ENCODE results near the gene NHERF1. TPM values are rescaled to one million over a fixed set of nuclear protein-coding genes. Genes with fewer than 3 reads are reported as not detected.

The NHERF1 gene
- total and polyA plus RNA-seq, 9 of the 15 experiments (the other 6 are each of a cell fraction or from before 2014, with no cell fraction given): 11.4 to 79.9 (median 36.9) TPM

DNA sequence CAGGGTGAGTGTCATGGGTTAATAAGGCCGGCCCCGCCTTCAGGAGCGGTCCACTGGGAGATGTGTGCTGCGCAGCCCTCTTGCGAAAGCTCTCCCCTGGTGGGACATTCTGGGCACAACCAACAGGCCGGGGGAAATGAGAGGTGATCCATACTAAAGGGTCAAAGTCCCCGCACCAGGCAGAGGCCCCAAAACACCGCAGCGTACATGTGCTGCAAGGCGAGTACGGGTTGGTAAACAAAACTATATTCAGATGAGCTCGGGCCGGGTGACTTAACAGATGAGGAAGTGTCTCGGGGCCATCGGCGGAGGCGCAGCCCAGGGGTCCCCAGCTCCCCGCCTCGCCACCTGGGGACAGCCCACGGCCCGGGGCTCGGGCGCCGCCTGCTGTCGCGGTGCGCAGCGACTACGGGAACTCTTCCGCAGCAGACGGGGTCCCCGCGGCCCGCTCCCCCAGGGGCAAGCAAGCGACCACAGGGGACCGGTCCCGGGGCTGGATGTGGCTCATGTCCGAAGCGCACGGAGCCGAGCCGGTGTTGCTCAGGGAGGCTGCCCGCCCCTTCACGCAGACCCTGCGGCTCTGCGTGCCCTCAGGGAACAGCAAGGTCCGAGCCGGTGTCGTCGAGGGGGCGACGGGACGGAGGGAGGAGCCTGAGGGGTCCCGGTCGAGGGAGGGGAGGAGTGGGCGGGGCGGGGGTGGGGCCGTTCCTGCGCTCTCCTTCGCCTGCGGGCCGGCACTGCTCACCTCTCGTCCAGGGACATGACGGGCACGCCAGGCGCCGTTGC is 11.7 kb upstream of the NHERF1 start, which contains the start of gene RAB37 (continued):
- TF ChIP-seq, protein P1, sequence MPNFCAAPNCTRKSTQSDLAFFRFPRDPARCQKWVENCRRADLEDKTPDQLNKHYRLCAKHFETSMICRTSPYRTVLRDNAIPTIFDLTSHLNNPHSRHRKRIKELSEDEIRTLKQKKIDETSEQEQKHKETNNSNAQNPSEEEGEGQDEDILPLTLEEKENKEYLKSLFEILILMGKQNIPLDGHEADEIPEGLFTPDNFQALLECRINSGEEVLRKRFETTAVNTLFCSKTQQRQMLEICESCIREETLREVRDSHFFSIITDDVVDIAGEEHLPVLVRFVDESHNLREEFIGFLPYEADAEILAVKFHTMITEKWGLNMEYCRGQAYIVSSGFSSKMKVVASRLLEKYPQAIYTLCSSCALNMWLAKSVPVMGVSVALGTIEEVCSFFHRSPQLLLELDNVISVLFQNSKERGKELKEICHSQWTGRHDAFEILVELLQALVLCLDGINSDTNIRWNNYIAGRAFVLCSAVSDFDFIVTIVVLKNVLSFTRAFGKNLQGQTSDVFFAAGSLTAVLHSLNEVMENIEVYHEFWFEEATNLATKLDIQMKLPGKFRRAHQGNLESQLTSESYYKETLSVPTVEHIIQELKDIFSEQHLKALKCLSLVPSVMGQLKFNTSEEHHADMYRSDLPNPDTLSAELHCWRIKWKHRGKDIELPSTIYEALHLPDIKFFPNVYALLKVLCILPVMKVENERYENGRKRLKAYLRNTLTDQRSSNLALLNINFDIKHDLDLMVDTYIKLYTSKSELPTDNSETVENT (CRISPR knock-in tag; IDR thresholded peaks at IDR 0.05): no peak

DNA sequence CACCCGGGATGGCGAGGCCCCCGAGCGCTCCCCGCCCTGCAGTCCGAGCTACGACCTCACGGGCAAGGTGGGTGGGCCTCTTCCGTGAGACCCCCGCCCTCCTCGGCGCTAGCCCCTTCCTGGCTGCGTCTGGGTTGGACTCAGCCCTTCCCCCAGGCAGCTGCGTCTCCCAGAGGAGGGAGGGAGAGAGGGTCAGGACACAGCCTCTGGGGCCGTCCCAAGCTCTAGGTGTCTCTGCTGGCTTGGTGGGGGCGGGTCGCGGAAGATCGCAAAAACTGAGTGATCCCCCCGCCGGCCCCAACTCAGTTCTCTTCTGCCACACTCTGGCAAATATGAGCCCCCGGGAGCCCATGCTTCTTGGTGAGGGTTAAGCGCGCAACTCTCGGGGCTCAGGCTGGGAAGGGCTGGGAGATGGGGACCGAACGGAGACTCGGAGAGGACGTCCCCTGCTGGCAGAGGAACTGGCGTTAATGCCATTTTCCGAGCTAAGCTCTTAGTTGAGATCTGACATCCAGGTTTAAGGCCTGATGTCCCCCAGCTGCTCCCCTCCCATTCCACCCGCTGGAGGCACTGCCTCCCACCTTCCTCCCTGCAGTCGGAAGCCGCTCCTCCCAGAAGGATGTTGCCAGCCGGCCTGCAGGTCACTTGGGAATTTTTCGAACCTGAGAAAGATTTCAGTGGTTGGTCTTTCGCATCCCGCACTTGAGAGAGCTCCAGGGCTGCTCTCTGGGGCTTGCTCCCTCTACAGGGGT is 11.0 kb upstream of the NHERF1 start:
- Histone ChIP-seq H3K9ac (ENCODE audit: insufficient read depth in 1 of 2, low read depth in 2 of 2, low read length in 2 of 2) (no peak overlapping the region), H2AFZ (ENCODE audit: low read depth, low read length) (no peak overlapping the region), H3K79me2 (ENCODE audit: control insufficient read depth, insufficient read depth, low read length) (no peaks in the 10 kb centered on the region), H3K27me3 (ENCODE audit: control insufficient read depth in 2 of 2, insufficient read depth in 2 of 2, low read length in 2 of 2) (peaks cover 34 to 75% of the 10 kb centered on the region in 2 experiments; a peak in 4 of 5 replicates), H3K27ac (ENCODE audit: extremely low read depth, low read depth, low read length) (no peak overlapping the region), H3K36me3 (ENCODE audit: control insufficient read depth, insufficient read depth, low read length) (no peaks in the 10 kb centered on the region), H3K4me3 (no peak overlapping the region), H3K4me2 (ENCODE audit: insufficient read depth, low read length) (no peak overlapping the region), H3K9me1 (ENCODE audit: control insufficient read depth, insufficient read depth, low read length) (no peaks in the 10 kb centered on the region), H3K4me1 (replicated peaks in 1 of 2; ENCODE audit: control insufficient read depth in 2 of 2, insufficient read depth in 2 of 2, low read length in 2 of 2) (peaks cover 0 to 20% of the 10 kb centered on the region in 2 experiments; a peak in 3 of 5 replicates), H4K20me1 (replicated peaks; ENCODE audit: control insufficient read depth, insufficient read depth, low read length) (peaks cover 5% of the 10 kb centered on the region; the same call in 1 of the 2 replicates), H3K9me3 (replicated peaks; ENCODE audit: control insufficient read depth, insufficient read depth, low read depth, low read length) (no peaks in the 10 kb centered on the region)
- 17% methylated on average over 27 of the region's 38 CpGs for WGBS (ENCODE audit: insufficient coverage, low coverage, missing lambda C conversion rate)
- in situ Hi-C loops (cut with MboI) (no loop called here), intact Hi-C loops (cut with micrococcal nuclease) (loop anchor here (1.0 kb wide), 1 partner anchor 80 kb away; no protein-coding TSS in a partner anchor)
- FAIRE-seq (no peak), DNase-seq (ENCODE audit: extremely low read depth in 1 of 4, low spot score in 3 of 4) (peak in 2 of 4 experiments; percentile 32), ATAC-seq (peak; percentile 50; the same call in 2 of the 3 replicates)
- POLR2A ChIA-PET: interaction anchor here (0.6 to 1.0 kb wide), 5 partner anchors 40 to 1452 kb away, joined by 3 to 4 read pairs (median 4); no protein-coding TSS in a partner anchor
- CTCF ChIA-PET (ENCODE audit: low intra/inter-chr PET ratio): interaction anchor here (2.6 kb wide), 1 partner anchor 80 kb away, joined by 15 read pairs; no protein-coding TSS in a partner anchor
- BruUV-seq (replicated peaks): no TSS peak
- TF ChIP-seq, protein P2, sequence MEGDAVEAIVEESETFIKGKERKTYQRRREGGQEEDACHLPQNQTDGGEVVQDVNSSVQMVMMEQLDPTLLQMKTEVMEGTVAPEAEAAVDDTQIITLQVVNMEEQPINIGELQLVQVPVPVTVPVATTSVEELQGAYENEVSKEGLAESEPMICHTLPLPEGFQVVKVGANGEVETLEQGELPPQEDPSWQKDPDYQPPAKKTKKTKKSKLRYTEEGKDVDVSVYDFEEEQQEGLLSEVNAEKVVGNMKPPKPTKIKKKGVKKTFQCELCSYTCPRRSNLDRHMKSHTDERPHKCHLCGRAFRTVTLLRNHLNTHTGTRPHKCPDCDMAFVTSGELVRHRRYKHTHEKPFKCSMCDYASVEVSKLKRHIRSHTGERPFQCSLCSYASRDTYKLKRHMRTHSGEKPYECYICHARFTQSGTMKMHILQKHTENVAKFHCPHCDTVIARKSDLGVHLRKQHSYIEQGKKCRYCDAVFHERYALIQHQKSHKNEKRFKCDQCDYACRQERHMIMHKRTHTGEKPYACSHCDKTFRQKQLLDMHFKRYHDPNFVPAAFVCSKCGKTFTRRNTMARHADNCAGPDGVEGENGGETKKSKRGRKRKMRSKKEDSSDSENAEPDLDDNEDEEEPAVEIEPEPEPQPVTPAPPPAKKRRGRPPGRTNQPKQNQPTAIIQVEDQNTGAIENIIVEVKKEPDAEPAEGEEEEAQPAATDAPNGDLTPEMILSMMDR (IDR thresholded peaks at IDR 0.05 in 2 of 3, conservative IDR thresholded peaks at IDR 0.05 in 1 of 3; ENCODE audit: insufficient read depth in 2 of 3, low read depth in 1 of 3, low read length in 3 of 3): peak; percentile 41 to 50 (median 48); a peak in 5 of 6 replicates
- TF ChIP-seq RAD21 (CRISPR knock-in tag; conservative IDR thresholded peaks at IDR 0.05 in 1 of 2, IDR thresholded peaks at IDR 0.05 in 1 of 2) (peak; percentile 12 to 51; a peak in 2 of 4 replicates), HDAC2 (IDR thresholded peaks at IDR 0.05) (no peak), ZNF263 (CRISPR knock-in tag; IDR thresholded peaks at IDR 0.05; ENCODE audit: borderline replicate concordance) (peak; percentile 71), ZNF232 (CRISPR knock-in tag; IDR thresholded peaks at IDR 0.05) (no peak), TEAD1 (CRISPR knock-in tag; IDR thresholded peaks at IDR 0.05) (peak in 1 of 2 experiments; percentile 19; a peak in 1 of 4 replicates)
